Middle frontal gyrus (tissue), 1 donor: ENCODE data around the gene FBXL17.

Experiments used
- DNase-seq: peaks from one replicate; pipeline ENCODE4 v3.0.0-alpha.2; 2015; ENCODE audit warnings: low spot score; ENCODE audit errors: extremely low spot score

FBXL17 gene

DNA sequence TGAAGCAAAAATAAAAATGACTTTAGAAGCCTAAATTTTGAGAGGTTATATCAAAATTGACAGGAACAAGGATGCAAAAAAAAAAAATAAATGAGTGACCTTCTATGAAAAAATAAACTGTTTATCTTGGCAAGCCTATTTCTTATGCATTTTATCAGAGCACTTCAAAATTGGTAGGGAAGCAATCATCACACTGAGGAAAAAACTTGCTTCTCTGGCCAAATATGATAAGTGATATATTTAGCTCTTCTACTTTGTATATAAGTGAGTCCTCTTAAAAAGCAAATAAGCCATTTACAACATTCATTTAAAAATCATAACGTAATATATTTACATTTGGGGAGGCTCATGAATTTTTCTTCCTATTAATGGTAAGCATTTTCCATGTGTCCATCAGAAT, 287.1 kb downstream of the FBXL17 start:
- no peak for DNase-seq

DNA sequence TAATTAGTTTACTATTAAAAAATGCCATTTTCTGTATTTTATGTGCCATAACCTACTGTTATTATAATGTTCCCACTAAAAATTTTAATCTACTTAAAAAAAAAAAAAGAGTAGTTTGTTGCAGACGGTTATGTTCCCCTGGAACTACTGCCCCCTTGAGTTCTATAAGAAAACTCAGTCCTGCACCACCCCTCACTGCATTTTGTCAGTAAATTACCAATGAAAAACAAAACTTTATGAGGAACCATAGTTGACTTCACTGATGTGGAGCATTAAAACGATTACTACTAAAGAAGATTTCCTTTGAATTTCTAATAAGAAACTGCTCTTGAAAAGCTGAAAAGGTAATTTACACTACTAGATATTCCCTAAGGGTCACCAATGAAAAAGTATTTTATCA, 288.7 kb downstream of the FBXL17 start:
- no peak for DNase-seq

DNA sequence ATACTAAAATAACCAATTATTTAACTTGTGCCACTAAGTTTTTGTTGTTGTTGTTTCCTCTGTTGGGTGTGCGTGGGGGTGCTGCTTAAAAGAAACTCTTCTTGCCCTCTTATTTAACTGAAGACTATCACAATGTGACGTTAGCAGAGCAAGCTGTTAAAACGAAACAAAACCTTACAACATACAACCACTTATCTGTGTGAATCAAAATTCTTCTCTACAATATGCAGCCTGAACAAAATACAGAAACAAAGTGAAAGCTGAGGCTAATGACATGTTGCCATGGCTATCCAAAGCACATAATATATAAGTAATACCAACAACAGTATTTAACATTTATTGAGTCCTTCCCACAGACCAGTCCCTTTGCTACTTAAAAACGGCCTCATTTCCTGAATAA, 291.0 kb downstream of the FBXL17 start:
- no peak for DNase-seq

GRCh38 chr5:108084105-108084504, 297.8 kb downstream of the FBXL17 start:
- DNase-seq = no peak

DNA sequence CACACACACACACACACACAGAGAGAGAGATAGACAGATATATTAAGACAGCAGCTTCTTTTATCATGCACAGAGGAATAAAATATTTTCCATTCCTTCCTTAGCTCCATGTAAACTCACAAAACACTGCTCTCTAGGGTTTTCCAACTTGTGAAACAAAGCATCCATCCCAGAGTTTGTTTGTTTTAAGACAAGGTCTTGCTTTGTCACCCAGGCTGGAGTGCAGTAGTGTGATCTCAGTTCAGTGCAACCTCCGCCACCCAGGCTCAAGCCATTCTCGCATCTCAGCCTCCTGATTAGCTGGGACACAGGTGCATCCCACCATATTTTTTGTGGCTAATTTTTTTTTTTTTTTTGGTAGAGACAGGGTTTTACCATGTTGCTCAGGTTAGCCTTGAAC, 298.7 kb downstream of the FBXL17 start:
- no peak for DNase-seq

DNA sequence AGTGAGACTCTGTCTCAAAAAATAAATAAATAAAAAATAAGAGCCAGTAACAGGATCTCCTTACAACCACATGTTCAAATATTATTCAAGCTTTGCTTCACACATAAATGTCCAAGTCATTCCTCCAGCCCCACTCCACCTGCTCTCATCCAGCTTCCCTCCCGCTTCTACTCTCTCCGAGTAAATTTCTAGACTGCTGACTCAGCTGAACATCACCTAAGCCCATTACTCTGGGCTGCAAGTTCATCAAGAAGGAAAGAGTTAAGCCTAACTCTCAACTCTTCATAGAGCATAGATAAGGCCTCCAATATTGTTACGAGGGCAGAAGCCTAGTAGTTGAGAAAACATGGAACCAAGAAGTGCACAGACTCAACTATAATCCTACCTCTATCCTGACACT, 300.2 kb downstream of the FBXL17 start:
- no peak for DNase-seq

DNA sequence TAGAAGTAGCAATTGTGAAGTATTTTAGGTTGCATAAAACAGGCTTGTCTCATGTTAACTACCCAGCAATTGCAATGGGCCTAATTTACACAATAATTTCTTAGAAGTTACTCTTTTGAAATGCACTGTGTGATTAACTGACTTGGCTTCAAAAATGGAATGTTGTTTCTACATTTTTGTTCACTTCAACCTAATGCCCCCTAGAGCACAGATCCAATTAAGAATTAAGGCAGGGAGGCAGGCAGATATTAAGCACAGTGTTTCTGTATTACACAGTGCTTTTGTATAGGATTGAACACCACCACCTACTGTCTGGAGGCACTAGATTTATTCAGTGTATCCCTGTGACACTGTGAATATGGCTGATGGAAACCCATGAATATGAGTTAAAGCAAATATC, 302.1 kb downstream of the FBXL17 start:
- no peak for DNase-seq

GRCh38 chr5:108078882-108079281, 303.0 kb downstream of the FBXL17 start:
- DNase-seq = no peak

- DNase-seq = no peak
Measured at GRCh38 chr5:108078345-108078744, 303.6 kb downstream of the FBXL17 start.

- DNase-seq = no peak
Measured at GRCh38 chr5:108074626-108075025, 307.3 kb downstream of the FBXL17 start.

- DNase-seq = no peak
Measured at GRCh38 chr5:108064302-108064701, 317.6 kb downstream of the FBXL17 start.

- DNase-seq = no peak
Measured at GRCh38 chr5:108061941-108062340, 320.0 kb downstream of the FBXL17 start.

DNA sequence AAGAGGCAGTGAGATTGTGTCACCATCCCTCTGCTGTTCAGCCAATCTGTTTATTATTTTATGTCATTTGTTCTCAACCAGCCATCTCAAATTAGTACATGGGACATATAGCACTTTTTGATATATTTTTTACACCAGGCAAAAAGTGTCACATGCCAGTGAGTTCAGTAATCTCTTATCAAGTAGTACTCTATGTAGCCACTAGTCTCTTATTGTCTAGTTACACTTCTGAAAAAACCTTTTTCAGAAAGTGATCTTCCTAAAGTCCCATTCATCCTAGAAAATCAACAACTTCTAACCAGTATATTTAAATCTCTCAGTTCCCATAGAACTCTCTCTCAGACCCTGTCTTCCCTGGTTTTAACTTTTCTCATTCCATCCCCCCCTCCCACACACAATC, 321.6 kb downstream of the FBXL17 start:
- no peak for DNase-seq

GRCh38 chr5:108059334-108059733, 322.6 kb downstream of the FBXL17 start:
- DNase-seq = no peak

DNA sequence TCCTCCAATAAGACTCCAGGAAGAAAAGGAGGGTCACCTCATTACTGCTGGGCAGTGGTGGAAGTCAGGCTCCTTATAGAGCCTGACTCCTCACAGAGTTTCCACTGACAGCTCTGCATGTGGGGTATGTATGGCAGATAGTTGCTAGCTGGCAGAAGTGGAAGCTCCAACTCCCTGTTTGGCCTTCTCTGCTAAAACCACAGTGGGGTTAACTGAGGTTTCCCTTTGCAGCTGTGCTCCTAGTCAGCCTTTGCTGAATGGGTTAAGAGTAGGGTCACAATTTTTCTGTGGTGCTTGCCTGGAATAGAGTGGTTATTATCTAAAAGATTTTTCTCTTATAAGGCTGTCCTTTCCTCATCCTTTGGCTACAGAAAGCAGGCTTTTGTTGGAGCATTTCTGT, 327.5 kb downstream of the FBXL17 start:
- DNase-seq = no peak

DNA sequence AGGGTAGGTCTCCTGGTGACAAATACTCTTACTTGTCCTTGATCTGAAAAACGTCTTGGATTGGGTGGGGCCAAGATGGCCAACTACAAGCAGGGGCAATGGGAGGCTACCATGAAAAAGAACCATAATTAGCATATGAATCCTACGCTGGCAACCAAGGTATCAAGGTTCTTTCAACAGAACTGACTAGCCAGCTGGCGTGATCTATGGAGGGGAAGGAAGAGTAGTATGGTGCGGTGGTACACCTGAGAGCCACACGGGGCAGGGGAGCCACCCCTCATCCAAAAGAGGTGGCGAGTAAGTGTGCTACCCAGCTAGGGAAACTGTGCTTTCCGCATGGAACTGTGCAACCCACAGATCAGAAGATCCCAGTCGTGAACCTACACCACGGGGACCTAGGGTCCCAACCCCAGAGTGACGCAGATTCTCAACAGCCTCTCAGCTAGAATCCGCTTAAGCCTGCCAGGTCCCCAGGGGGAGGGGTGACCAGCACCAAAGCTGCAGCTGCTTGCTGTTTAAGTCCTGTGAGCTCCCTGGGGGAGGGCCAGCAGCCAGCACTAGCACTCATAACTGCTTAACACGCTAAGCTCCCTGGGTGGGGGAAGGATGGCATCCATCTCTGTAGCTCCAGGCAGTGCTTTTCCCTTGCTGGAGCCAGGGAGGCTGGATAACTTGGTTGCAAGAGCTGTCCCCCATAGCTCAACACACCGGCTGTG, 334.8 kb downstream of the FBXL17 start:
- no peak for DNase-seq

GRCh38 chr5:108036482-108036881, 345.4 kb downstream of the FBXL17 start:
- DNase-seq = no peak

GRCh38 chr5:108028883-108029282, 353.0 kb downstream of the FBXL17 start:
- no peak for DNase-seq

DNA sequence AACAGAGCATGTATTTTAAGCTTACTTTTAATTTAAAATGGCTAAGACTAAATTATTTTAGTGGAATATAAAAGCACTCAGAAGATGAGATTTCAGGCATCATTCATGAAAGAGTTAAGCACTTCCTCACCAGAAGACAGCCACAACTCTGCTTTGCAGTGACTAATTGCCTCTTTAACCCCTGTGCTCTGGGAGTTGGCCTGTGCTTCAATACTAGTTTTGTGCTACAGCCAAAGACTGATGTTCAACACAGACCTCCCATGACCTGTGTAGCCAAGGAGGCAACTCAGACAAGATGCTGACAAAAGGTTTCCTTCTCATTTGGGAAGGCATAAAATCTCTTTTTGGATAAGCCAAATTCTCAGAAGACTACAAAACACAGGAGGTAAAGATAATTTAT, 353.5 kb downstream of the FBXL17 start:
- DNase-seq = no peak

- DNase-seq = no peak
Measured at GRCh38 chr5:108025957-108026356, 355.9 kb downstream of the FBXL17 start.

DNA sequence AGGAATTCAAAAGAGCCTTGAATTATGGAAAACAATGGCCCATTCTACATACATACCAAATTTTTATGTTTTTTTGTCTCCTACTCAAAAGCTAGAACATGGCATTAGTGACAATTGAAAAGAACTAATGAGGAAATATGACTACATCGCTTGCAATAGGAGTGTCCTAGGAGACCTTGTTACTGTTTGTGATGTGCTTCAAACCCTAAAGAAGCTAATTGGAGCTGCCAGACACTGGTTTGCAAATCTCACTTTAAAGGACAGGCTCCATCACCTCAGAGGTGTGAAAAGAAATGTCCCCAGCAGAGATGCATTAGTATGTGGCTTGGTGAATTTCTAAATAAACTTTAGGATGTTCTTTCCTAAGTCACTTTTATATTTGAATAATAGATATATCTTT, 356.9 kb downstream of the FBXL17 start:
- DNase-seq = no peak

DNA sequence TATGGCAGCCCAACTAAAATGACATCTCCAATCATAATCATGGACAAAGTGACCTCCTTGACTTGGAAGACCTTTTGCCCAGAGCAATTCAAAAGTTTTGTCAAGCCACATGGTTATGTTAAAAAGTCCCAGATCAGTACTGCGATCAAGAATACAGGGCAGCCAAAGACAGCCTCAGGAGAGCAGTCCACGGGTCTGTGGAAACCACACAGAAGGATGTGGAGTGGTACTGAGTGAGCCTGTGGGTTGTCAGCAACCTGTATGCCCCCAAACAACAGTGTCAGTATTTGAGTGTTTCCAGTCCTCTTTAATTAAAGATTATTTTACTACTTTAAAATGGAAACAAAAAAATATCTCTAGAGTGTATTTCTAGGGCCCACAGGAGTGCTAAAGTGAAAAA, 365.8 kb downstream of the FBXL17 start:
- no peak for DNase-seq

- DNase-seq = no peak
Measured at GRCh38 chr5:108006791-108007190, 375.1 kb downstream of the FBXL17 start.

DNA sequence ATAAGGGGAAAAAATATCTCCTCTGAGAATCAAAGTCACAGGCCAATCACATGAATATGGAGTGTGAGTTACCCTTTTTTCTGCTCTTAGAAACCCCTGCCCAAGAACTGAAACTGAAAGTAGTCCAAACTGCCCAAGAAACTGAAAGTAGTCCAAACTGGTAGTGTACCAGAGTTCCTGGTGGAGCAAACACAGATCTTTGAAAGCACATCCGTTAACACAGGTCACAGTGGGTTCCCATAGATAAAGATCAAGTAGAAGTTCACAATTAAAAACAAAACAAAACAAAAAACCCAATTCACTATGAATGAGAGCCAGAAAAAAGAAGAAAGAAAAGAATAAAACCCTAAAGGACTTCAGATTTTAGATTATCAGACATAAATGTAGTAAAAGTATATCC, 378.7 kb downstream of the FBXL17 start:
- no peak for DNase-seq
